HepG2 (cell line): ENCODE data around the gene MPG. TPM values are rescaled to one million over a fixed set of nuclear protein-coding genes. Genes with fewer than 3 reads are reported as not detected.

ENCODE experiments used
- DMAP1 ChIP-seq: IDR thresholded peaks from 2 replicates; pipeline ENCODE4 v1.6.1; 2016
- ELF3 ChIP-seq: IDR thresholded peaks from 2 replicates; pipeline ENCODE4 v1.6.1; 2016; ENCODE audit warnings: missing genetic modification reagents, missing compliant biosample characterization
- FOSL1 ChIP-seq: sonication (generic); formaldehyde crosslinking; IDR thresholded peaks from 2 replicates; pipeline ENCODE4 v1.9.0; 2021; ENCODE audit warnings: missing genetic modification reagents, borderline replicate concordance
- FOXO1 ChIP-seq: sonication (generic); formaldehyde crosslinking; IDR thresholded peaks from 2 replicates; pipeline ENCODE4 v1.4.0; 2020; ENCODE audit warnings: missing genetic modification reagents
- MED8 ChIP-seq: sonication (generic); formaldehyde crosslinking; IDR thresholded peaks from 2 replicates; pipeline ENCODE4 v1.8.1; 2023; ENCODE audit warnings: mild to moderate bottlenecking, missing genetic modification reagents; ENCODE audit not compliant: insufficient replicate concordance
- MXI1 ChIP-seq: IDR thresholded peaks from 3 replicates; pipeline ENCODE4 v1.6.1; 2012; ENCODE audit warnings: low read depth, low read length, inconsistent platforms, borderline replicate concordance
- RAD51 ChIP-seq: fragments of 450-650 bp; IDR thresholded peaks from 2 replicates; pipeline ENCODE4 v1.6.1; 2016; ENCODE audit warnings: borderline replicate concordance
- RFXANK ChIP-seq: IDR thresholded peaks from 2 replicates; pipeline ENCODE4 v1.6.1; 2016
- U2AF1 ChIP-seq: fragments of 200-400 bp; formaldehyde crosslinking; optimal IDR thresholded peaks from 2 replicates; pipeline ENCODE3; 2017; ENCODE audit warnings: mild to moderate bottlenecking, low read depth, low read length
- ZMYM2 ChIP-seq: sonication (generic); formaldehyde crosslinking; IDR thresholded peaks from 2 replicates; pipeline ENCODE4 v1.8.0; 2022; ENCODE audit warnings: mild to moderate bottlenecking, missing genetic modification reagents
- ZNF282 ChIP-seq: fragments of 450-650 bp; IDR thresholded peaks from 2 replicates; pipeline ENCODE4 v1.6.1; 2018; ENCODE audit not compliant: partially characterized antibody
- ZNF30 ChIP-seq: sonication (generic); formaldehyde crosslinking; IDR thresholded peaks from 2 replicates; pipeline ENCODE4 v1.5.0; 2020; ENCODE audit warnings: mild to moderate bottlenecking, missing genetic modification reagents
- ZNF382 ChIP-seq: sonication (generic); formaldehyde crosslinking; IDR thresholded peaks from 2 replicates; pipeline ENCODE4 v1.5.0; 2020; ENCODE audit warnings: missing genetic modification reagents, mild to moderate bottlenecking, borderline replicate concordance
- polyA plus RNA-seq, 8 experiments: library from polyadenylated mRNA; depleted of rRNA in 3 of 8; stranded (reverse) in 7 of 8; unstranded in 1 of 8; fragments of >200 nt; fragmentation: Illumina TruSeq in 4 of 8; extraction: Trizol in 4 of 8; gene quantifications; 2 replicates each; pipeline versions ENCODE4 v1.2.1 to v1.2.3, GENCODE V29; 2011 to 2016; ENCODE audit warnings: low read depth in 4 of 8, missing spikeins in 1 of 8, mixed read lengths in 1 of 8; ENCODE audit not compliant: insufficient read depth in 1 of 8
- total RNA-seq, 5 experiments: library from RNA; depleted of rRNA; stranded (reverse); fragments of >200 nt; fragmentation: Illumina TruSeq; extraction: Trizol; gene quantifications; 2 replicates each; pipeline ENCODE4 v1.2.3, GENCODE V29; 2016; ENCODE audit warnings: low read depth in 1 of 5
- TF ChIP-seq, protein P1 (sequence below): sonication (generic); formaldehyde crosslinking; IDR thresholded peaks from 2 replicates; pipeline ENCODE4 v1.4.0; 2020; ENCODE audit warnings: missing genetic modification reagents
- TF ChIP-seq, protein P2 (sequence below): sonication (generic); formaldehyde crosslinking; IDR thresholded peaks from 2 replicates; pipeline ENCODE4 v1.5.0; 2020; ENCODE audit warnings: mild to moderate bottlenecking, missing genetic modification reagents, moderate library complexity
- TF ChIP-seq, protein P3 (sequence below): sonication (generic); formaldehyde crosslinking; IDR thresholded peaks from 2 replicates; pipeline ENCODE4; 2020; ENCODE audit warnings: missing genetic modification reagents, mild to moderate bottlenecking, borderline replicate concordance

MPG gene
- total and polyA plus RNA-seq, 2 of the 13 experiments (the other 11 are each of a cell fraction or from before 2014, with no cell fraction given): 59.1 to 62.5 TPM

DNA sequence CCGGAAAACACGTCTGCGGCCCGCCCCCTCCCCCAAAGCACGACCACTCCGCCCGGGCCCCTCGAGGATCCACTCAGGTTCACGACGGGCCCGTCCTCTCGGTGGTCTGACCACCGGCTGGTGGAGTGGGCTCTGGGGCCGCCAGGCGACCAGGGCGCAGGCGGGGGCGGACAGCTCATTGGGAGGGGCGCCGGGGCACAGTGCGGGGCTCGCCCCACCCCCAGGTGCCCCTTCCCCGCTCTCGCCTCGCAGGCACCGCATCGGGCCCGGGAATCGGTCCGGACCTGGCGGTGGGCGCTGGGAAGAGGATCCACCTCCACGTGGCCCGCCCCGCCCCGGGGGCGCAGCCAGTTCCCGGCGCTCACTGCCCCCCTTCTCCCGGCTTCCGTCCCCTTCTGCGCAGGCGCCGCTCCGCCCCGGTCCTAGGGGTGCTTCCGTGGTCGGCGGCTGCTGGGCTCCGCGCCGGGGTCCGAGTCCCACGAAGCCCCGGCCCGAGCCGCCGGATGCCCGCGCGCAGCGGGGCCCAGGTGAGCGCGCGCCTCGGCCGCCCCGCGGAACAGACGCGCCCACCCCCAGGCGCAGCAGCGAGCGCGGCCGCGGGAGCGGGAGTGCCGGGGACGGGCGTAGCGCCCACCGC is at the start of gene MPG (continued):
- TF ChIP-seq, protein P1, sequence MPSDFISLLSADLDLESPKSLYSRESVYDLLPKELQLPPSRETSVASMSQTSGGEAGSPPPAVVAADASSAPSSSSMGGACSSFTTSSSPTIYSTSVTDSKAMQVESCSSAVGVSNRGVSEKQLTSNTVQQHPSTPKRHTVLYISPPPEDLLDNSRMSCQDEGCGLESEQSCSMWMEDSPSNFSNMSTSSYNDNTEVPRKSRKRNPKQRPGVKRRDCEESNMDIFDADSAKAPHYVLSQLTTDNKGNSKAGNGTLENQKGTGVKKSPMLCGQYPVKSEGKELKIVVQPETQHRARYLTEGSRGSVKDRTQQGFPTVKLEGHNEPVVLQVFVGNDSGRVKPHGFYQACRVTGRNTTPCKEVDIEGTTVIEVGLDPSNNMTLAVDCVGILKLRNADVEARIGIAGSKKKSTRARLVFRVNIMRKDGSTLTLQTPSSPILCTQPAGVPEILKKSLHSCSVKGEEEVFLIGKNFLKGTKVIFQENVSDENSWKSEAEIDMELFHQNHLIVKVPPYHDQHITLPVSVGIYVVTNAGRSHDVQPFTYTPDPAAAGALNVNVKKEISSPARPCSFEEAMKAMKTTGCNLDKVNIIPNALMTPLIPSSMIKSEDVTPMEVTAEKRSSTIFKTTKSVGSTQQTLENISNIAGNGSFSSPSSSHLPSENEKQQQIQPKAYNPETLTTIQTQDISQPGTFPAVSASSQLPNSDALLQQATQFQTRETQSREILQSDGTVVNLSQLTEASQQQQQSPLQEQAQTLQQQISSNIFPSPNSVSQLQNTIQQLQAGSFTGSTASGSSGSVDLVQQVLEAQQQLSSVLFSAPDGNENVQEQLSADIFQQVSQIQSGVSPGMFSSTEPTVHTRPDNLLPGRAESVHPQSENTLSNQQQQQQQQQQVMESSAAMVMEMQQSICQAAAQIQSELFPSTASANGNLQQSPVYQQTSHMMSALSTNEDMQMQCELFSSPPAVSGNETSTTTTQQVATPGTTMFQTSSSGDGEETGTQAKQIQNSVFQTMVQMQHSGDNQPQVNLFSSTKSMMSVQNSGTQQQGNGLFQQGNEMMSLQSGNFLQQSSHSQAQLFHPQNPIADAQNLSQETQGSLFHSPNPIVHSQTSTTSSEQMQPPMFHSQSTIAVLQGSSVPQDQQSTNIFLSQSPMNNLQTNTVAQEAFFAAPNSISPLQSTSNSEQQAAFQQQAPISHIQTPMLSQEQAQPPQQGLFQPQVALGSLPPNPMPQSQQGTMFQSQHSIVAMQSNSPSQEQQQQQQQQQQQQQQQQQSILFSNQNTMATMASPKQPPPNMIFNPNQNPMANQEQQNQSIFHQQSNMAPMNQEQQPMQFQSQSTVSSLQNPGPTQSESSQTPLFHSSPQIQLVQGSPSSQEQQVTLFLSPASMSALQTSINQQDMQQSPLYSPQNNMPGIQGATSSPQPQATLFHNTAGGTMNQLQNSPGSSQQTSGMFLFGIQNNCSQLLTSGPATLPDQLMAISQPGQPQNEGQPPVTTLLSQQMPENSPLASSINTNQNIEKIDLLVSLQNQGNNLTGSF: no peak; the same call in 1 of the 2 replicates
- peak; percentile 86; the same call in 1 of the 2 replicates for TF ChIP-seq DMAP1 (CRISPR knock-in tag)
- TF ChIP-seq FOSL1 (CRISPR knock-in tag): no peak
- TF ChIP-seq U2AF1: no peak
- 0 out of 2 replicates have a peak, but pooled peaks have one; percentile 7 for TF ChIP-seq ZMYM2 (CRISPR knock-in tag)
- peak; percentile 44; the same call in 1 of the 2 replicates for TF ChIP-seq ELF3 (CRISPR knock-in tag)
- no peak for TF ChIP-seq ZNF382 (CRISPR knock-in tag)
- peak; percentile 58 for TF ChIP-seq MED8 (CRISPR knock-in tag)
- TF ChIP-seq, protein P2, sequence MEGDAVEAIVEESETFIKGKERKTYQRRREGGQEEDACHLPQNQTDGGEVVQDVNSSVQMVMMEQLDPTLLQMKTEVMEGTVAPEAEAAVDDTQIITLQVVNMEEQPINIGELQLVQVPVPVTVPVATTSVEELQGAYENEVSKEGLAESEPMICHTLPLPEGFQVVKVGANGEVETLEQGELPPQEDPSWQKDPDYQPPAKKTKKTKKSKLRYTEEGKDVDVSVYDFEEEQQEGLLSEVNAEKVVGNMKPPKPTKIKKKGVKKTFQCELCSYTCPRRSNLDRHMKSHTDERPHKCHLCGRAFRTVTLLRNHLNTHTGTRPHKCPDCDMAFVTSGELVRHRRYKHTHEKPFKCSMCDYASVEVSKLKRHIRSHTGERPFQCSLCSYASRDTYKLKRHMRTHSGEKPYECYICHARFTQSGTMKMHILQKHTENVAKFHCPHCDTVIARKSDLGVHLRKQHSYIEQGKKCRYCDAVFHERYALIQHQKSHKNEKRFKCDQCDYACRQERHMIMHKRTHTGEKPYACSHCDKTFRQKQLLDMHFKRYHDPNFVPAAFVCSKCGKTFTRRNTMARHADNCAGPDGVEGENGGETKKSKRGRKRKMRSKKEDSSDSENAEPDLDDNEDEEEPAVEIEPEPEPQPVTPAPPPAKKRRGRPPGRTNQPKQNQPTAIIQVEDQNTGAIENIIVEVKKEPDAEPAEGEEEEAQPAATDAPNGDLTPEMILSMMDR (CRISPR knock-in tag): no peak
- no peak for TF ChIP-seq ZNF282
- no peak for TF ChIP-seq RAD51
- TF ChIP-seq RFXANK (CRISPR knock-in tag): no peak
- TF ChIP-seq, protein P3, sequence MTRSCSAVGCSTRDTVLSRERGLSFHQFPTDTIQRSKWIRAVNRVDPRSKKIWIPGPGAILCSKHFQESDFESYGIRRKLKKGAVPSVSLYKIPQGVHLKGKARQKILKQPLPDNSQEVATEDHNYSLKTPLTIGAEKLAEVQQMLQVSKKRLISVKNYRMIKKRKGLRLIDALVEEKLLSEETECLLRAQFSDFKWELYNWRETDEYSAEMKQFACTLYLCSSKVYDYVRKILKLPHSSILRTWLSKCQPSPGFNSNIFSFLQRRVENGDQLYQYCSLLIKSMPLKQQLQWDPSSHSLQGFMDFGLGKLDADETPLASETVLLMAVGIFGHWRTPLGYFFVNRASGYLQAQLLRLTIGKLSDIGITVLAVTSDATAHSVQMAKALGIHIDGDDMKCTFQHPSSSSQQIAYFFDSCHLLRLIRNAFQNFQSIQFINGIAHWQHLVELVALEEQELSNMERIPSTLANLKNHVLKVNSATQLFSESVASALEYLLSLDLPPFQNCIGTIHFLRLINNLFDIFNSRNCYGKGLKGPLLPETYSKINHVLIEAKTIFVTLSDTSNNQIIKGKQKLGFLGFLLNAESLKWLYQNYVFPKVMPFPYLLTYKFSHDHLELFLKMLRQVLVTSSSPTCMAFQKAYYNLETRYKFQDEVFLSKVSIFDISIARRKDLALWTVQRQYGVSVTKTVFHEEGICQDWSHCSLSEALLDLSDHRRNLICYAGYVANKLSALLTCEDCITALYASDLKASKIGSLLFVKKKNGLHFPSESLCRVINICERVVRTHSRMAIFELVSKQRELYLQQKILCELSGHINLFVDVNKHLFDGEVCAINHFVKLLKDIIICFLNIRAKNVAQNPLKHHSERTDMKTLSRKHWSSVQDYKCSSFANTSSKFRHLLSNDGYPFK (CRISPR knock-in tag): no peak
- peak; percentile 93; the same call in 2 of the 3 replicates for TF ChIP-seq MXI1
- no peak for TF ChIP-seq ZNF30
- TF ChIP-seq FOXO1 (CRISPR knock-in tag): no peak
